ENCODE data around the gene RNU4-1.

DNA sequence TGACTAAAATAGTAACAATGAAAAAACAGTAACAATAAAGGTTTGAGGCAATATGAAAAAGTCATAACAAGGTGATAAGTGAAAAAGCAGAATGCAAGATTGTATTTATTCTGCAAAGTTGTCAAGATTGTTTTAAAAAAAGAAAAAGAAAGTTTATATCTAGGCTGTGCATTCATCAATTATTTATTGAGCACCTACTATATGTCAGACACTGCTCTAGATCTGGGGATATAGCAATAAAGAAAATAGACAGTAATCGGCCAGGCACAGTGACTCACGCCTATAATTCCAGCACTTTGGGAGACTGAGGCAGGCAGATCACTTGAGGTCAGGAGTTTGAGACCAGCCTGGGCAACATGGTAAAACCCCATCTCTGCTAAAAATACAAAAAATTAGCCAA, 30.7 kb upstream of the RNU4-1 start:
- TF ChIP-seq POLR2A (IDR thresholded peaks at IDR 0.05; ENCODE audit: low read depth, low read length) (no peak), RAD21 (IDR thresholded peaks at IDR 0.05; ENCODE audit: low read length) (no peak), CEBPB (IDR thresholded peaks at IDR 0.05; ENCODE audit: low read depth, low read length) (no peak), SMC3 (IDR thresholded peaks at IDR 0.05; ENCODE audit: low read depth, low read length) (no peak), MXI1 (IDR thresholded peaks at IDR 0.05; ENCODE audit: borderline replicate concordance, low read depth, low read length) (no peak), BHLHE40 (IDR thresholded peaks at IDR 0.05; ENCODE audit: low read depth, low read length) (no peak)
- TF ChIP-seq, protein P1, sequence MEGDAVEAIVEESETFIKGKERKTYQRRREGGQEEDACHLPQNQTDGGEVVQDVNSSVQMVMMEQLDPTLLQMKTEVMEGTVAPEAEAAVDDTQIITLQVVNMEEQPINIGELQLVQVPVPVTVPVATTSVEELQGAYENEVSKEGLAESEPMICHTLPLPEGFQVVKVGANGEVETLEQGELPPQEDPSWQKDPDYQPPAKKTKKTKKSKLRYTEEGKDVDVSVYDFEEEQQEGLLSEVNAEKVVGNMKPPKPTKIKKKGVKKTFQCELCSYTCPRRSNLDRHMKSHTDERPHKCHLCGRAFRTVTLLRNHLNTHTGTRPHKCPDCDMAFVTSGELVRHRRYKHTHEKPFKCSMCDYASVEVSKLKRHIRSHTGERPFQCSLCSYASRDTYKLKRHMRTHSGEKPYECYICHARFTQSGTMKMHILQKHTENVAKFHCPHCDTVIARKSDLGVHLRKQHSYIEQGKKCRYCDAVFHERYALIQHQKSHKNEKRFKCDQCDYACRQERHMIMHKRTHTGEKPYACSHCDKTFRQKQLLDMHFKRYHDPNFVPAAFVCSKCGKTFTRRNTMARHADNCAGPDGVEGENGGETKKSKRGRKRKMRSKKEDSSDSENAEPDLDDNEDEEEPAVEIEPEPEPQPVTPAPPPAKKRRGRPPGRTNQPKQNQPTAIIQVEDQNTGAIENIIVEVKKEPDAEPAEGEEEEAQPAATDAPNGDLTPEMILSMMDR (conservative IDR thresholded peaks at IDR 0.05; ENCODE audit: low read depth, low read length), result no peak
- TF ChIP-seq, protein P2, sequence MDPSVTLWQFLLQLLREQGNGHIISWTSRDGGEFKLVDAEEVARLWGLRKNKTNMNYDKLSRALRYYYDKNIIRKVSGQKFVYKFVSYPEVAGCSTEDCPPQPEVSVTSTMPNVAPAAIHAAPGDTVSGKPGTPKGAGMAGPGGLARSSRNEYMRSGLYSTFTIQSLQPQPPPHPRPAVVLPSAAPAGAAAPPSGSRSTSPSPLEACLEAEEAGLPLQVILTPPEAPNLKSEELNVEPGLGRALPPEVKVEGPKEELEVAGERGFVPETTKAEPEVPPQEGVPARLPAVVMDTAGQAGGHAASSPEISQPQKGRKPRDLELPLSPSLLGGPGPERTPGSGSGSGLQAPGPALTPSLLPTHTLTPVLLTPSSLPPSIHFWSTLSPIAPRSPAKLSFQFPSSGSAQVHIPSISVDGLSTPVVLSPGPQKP (IDR thresholded peaks at IDR 0.05; ENCODE audit: borderline replicate concordance, low read depth, low read length), result no peak

Measured in IMR-90 (cell line).